BJ (cell line): ENCODE results near the gene SLC34A3. TPM values are rescaled to one million over a fixed set of nuclear protein-coding genes. Genes with fewer than 3 reads are reported as not detected.

ENCODE experiments used
- CTCF ChIA-PET: fragments of 350-600 bp; formaldehyde crosslinking; extraction: SDS; loops from one replicate; lab custom pipeline; 2021; ENCODE audit warnings: antibody characterized with exemption, inconsistent platforms; lab: Yijun Ruan, JAX
- POLR2A ChIA-PET: fragments of 300-600 bp; sonication (Branson Sonifier 250); formaldehyde crosslinking; extraction: SDS; loops from one replicate; lab custom pipeline; 2021; ENCODE audit warnings: antibody characterized with exemption; lab: Charles Lee
- DNase-seq: peaks from one replicate; pipeline ENCODE4 v3.0.0-alpha.2; 2011; ENCODE audit warnings: low read depth
- H3K27me3 ChIP-seq: 2 replicates; pipeline ENCODE4 v1.6.0; 2011; ENCODE audit warnings: low read length; ENCODE audit not compliant: control insufficient read depth, insufficient read depth
- H3K36me3 ChIP-seq: 2 replicates; pipeline ENCODE4 v1.5.1; 2011; ENCODE audit warnings: low read length; ENCODE audit not compliant: control insufficient read depth, insufficient read depth
- H3K4me3 ChIP-seq: 2 replicates; pipeline ENCODE4 v1.5.1; 2011; ENCODE audit warnings: low read depth, mild to moderate bottlenecking, control low read depth, low read length
- CTCF ChIP-seq: IDR thresholded peaks from 2 replicates; pipeline ENCODE4 v1.5.1; 2011; ENCODE audit warnings: low read depth, mild to moderate bottlenecking, control low read depth, inconsistent platforms, low read length, moderate library complexity; ENCODE audit not compliant: insufficient read depth
- polyA plus RNA-seq: library from polyadenylated mRNA; depleted of rRNA; stranded (reverse); fragments of >200 nt; gene quantifications from 2 replicates; pipeline ENCODE4 v1.2.3, GENCODE V29; 2011

SLC34A3 gene
- polyA plus RNA-seq, 1 experiment, result not detected

GRCh38 chr9:137227054-137227852 lies 3.4 kb upstream of the SLC34A3 start, which contains the start of gene RNF224:
RNF224 (plus strand) TSS chr9:137227502; CDS start chr9:137228336, 834 bp downstream.
- no peak within 1 kb of the TSS for H3K4me3 ChIP-seq

GRCh38 chr9:137227853-137228505 lies 2.7 kb upstream of the SLC34A3 start:
- Histone ChIP-seq H3K36me3 (no peaks in the 10 kb centered on the region; the same call in 1 of the 2 replicates), H3K27me3 (no peaks in the 10 kb centered on the region), H3K4me3 (no peak overlapping the region)
- no peak for DNase-seq
- ChIA-PET POLR2A (interaction anchor here (0.5 kb wide), 1 partner anchor 23 kb away, joined by 6 read pairs; no protein-coding TSS in a partner anchor), CTCF (interaction anchor here (0.7 to 4.2 kb wide), 23 partner anchors 9 to 199 kb away, joined by 3 to 37 read pairs (median 6); partner anchors contain the start of genes ABCA2, DPP7, NPDC1 and SSNA1)
- no peak for TF ChIP-seq CTCF

More at GRCh38 chr9:137227054-137227852, 3.4 kb upstream of the SLC34A3 start, which contains the start of gene RNF224:
- ChIA-PET CTCF (interaction anchor here (0.6 to 4.2 kb wide), 26 partner anchors 10 to 198 kb away, joined by 3 to 37 read pairs (median 5); partner anchors contain the start of genes ABCA2, DPP7, NPDC1 and SSNA1), POLR2A (interaction anchor here (0.5 kb wide), 1 partner anchor 22 kb away, joined by 6 read pairs; no protein-coding TSS in a partner anchor)
- Histone ChIP-seq H3K36me3 (no peaks in the 10 kb centered on the region; the same call in 1 of the 2 replicates), H3K27me3 (no peaks in the 10 kb centered on the region)
- no peak for DNase-seq
- peak; percentile 91 for TF ChIP-seq CTCF

- H3K36me3 ChIP-seq, result no peaks in the 10 kb centered on the region; the same call in 1 of the 2 replicates
- POLR2A ChIA-PET, result no interaction called here
- no peak overlapping the region for H3K4me3 ChIP-seq
- DNase-seq, result no peak
- no peaks in the 10 kb centered on the region for H3K27me3 ChIP-seq
- no peak for TF ChIP-seq CTCF
- CTCF ChIA-PET, result interaction anchor here (0.7 to 4.2 kb wide), 9 partner anchors 9 to 182 kb away, joined by 3 to 37 read pairs (median 11); partner anchors contain the start of genes NPDC1 and TUBB4B
Measured at GRCh38 chr9:137228506-137228967, 2.2 kb upstream of the SLC34A3 start.

GRCh38 chr9:137228968-137229896 lies 1.5 kb upstream of the SLC34A3 start:
- H3K36me3 ChIP-seq, result no peaks in the 10 kb centered on the region; the same call in 1 of the 2 replicates
- H3K27me3 ChIP-seq, result no peaks in the 10 kb centered on the region
- POLR2A ChIA-PET, result no interaction called here
- no peak overlapping the region for H3K4me3 ChIP-seq
- no peak for DNase-seq
- CTCF ChIA-PET, result interaction anchor here (1.2 to 4.2 kb wide), 4 partner anchors 20 to 180 kb away, joined by 4 to 37 read pairs (median 8); no protein-coding TSS in a partner anchor
- no peak for TF ChIP-seq CTCF
